Activated CD4-positive, alpha-beta T cell treated with anti-CD3 and anti-CD28 coated beads for 4 hours (primary cell): Measurements from ENCODE around the gene GOLGA8B.
"Not testable (repeated sequence)": the region's sequence is repeated elsewhere in the genome, so short reads cannot be mapped to it uniquely, and the experiment has no call there.

ENCODE experiments used
- DNase-seq, 2 donors: peaks; one replicate each; pipeline ENCODE4 v3.0.0-alpha.2; 2020

Gene GOLGA8B

DNA sequence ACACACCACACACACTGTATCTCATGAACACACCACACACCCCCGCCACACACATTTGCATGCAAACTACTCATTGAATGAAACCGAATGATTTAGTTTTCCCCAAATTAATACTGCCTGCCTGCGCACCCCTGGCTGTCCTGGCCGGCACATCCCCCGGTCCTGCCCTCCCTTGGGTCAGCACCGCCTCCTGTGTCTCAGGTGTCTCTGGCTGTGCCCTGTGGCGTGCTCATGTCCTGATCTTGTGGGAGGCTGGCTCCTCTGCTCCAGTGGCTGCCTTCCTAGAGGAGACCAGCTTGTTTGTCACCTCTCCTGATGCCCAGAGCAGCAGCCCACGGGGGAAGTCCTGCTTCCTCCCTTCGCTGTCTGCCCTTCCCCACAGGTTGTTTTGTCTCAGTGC is 28.7 kb downstream of the GOLGA8B start:
- not testable (repeated sequence) for DNase-seq

DNA sequence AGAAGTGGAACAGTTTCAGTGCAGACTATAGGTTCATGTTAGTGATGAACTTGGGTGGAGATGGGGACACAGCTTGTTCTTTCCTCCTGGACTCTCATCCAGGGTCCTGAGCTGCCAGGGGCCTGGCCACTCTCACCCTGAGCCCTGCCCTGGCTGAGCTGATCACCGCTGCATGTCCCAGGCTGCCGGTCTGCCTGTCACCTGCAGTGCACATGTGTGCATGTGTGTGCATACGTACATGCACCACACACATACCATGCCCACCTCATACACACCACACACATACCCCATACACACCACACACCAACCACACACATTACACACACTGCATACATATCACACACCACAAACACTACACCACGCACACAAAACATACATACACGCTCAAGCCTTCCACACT is 29.3 kb downstream of the GOLGA8B start:
- DNase-seq: not testable (repeated sequence)

DNA sequence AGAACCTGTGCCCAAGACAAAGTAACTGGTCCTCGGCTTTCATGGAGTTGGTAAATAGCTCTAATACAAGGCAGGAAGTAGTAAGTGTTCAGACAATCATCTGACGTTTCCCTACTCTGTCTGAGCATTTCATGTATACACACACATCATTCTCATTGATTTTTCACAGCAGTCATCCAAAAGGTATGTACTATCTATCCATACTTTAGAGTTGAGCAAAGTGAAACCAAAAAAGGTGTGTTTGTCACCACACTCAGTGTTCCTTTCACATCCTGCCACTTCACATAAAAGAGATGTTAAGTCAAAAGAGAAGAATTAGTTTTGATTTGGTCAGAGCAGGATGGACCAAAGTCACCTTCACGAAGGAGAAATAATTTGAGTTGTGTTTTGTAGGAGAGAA is 33.3 kb downstream of the GOLGA8B start:
- not testable (repeated sequence) for DNase-seq

DNA sequence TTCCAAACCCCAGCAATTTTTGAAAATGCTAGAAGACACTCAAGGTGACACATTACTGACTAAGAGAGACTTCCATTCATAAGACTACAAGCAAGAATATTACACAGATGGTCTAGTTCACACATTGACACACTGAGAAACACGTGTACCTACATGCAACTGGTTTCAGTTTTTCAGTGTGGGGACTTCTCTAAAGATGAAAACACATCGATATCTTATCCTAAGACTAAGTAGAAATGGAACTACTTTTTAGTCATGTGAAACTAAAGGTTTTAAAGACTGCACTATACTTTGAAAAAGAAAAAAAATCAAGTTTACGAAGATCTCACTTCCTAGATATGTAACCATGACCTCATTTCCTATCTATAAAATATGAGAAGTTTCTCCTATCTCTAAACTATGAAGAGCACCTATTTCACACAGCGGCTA is 34.1 kb downstream of the GOLGA8B start:
- not testable (repeated sequence) for DNase-seq

DNA sequence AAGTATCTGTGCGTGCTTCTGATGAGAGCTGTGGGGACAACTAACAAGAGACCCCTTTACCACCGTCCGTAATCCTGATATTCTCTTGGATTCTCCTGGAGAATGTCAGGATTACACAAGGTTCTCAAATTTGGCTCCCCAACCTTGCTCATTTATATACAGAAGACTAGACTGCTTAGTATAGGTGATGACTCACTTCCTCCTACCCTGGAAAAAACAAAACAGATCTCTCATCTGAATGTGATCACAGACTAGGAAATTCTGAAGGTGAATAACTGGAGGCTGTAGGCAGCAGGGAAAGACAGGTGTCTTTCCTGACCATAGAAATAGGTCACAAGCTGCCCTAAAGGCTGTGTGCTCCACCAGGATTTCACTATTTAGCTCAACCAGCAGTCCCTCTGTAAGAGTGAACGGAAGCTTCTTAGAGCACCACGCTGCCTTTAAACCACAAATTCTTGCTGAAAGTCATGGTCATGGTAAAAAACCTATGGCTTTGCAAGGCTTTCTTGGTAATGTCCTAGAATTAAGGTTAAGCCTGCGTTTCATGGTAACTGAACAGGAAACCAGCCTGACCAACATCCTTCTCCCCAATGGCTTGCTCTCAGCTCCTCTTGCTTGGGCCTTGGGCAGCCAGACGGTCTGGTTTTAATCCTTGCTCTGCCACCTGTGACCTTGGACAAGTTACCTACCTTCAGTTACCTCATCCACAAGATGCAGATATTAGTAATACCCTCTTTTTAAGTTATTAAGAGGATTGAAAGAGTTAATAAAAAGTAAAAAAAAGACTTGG is 39.4 kb downstream of the GOLGA8B start:
- not testable (repeated sequence) for DNase-seq

DNA sequence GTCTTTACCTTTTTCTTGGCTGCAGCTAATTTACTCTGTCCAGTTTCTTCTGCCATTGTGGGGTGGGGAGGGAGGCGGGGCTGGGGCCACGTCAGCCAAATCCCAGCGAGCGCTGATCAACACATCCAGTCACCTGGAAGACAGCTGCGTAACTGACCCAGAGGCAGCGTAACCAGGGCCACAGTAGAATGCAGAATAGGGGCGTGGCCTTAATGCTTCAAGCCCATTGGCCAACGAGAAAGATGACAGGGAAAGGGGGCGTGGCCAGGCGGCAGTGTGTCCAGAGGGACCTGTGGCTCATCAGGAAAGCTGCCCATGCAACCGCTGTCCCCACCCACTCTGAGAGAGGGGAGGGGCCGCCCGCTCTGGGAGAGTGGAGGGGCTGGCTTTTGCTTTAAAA is 47.6 kb downstream of the GOLGA8B start:
- DNase-seq: not testable (repeated sequence)
